Subcutaneous abdominal adipose tissue (tissue), 5 donors: ENCODE measurements around the gene SLC24A4.

Experiments used
- H3K27ac ChIP-seq: one replicate; pipeline ENCODE4 v1.7.0; 2013; ENCODE audit warnings: low read depth, mild to moderate bottlenecking, inconsistent platforms, low read length, moderate library complexity
- H3K27me3 ChIP-seq, 5 donors: one replicate each; pipeline ENCODE4 v1.7.0; 2013; ENCODE audit warnings: low read length in 5 of 5, inconsistent platforms in 1 of 5; ENCODE audit not compliant: control insufficient read depth in 5 of 5, insufficient read depth in 4 of 5
- H3K36me3 ChIP-seq, 5 donors: one replicate each; pipeline ENCODE4 v1.7.0; 2013; ENCODE audit warnings: low read length in 5 of 5; ENCODE audit not compliant: control insufficient read depth in 5 of 5, insufficient read depth in 5 of 5
- H3K4me1 ChIP-seq, 5 donors: one replicate each; pipeline ENCODE4 v1.7.0; 2013; ENCODE audit warnings: low read length in 5 of 5, mild to moderate bottlenecking in 3 of 5, moderate library complexity in 1 of 5; ENCODE audit not compliant: control insufficient read depth in 5 of 5, insufficient read depth in 5 of 5
- H3K4me3 ChIP-seq, 5 donors: one replicate each; pipeline ENCODE4 v1.7.0; 2013; ENCODE audit warnings: low read length in 5 of 5, low read depth in 1 of 5
- H3K9ac ChIP-seq, 5 donors: one replicate each; pipeline ENCODE4 v1.7.0; 2013; ENCODE audit warnings: low read length in 5 of 5, mild to moderate bottlenecking in 4 of 5, moderate library complexity in 3 of 5
- H3K9me3 ChIP-seq, 5 donors: one replicate each; pipeline ENCODE4 v1.7.0; 2013; ENCODE audit warnings: low read length in 5 of 5; ENCODE audit not compliant: control insufficient read depth in 5 of 5
- donor health status: healthy.
- donor health status: healthy.
- donor health status: healthy.
- donor health status: healthy.
- donor health status: healthy.

The SLC24A4 gene

GRCh38 chr14:92334050-92334449 is 11.1 kb downstream of the SLC24A4 start:
- no peak overlapping the region for H3K27ac ChIP-seq
- no peak overlapping the region for H3K4me3 ChIP-seq
- H3K9me3 ChIP-seq = no peaks in the 10 kb centered on the region
- H3K27me3 ChIP-seq = peaks cover 0 to 1% (median under 1%) of the 10 kb centered on the region in 5 donors
- H3K4me1 ChIP-seq = no peaks in the 10 kb centered on the region
- no peaks in the 10 kb centered on the region for H3K36me3 ChIP-seq
- no peak overlapping the region for H3K9ac ChIP-seq

GRCh38 chr14:92336363-92336762 is 13.4 kb downstream of the SLC24A4 start:
- Histone ChIP-seq H3K27me3 (peaks cover 0 to 12% (median 0%) of the 10 kb centered on the region in 5 donors), H3K4me3 (no peak overlapping the region), H3K4me1 (no peaks in the 10 kb centered on the region), H3K9ac (no peak overlapping the region), H3K36me3 (no peaks in the 10 kb centered on the region), H3K27ac (no peak overlapping the region), H3K9me3 (no peaks in the 10 kb centered on the region)

DNA sequence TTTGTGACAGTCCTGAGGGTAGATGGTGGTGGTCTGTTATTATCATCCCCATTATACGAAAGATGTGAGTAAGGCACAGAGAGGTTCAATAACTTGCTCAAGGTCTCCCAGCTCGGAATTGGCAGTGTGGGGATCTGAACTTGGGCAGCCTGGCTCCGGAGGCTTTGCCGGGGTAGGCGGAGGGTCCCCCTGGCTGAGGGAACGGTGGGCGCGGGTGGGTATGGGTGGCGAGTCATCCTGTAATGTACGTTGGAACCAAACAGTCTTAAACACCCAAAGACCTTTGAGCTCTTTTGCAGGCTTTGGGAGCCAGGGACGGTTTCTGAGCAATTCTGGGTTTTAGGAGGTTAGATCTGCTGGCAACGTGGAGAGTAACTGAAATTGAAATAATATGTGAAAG is 16.5 kb downstream of the SLC24A4 start:
- H3K36me3 ChIP-seq = no peaks in the 10 kb centered on the region
- no peaks in the 10 kb centered on the region for H3K4me1 ChIP-seq
- peaks cover 0 to 12% (median 3%) of the 10 kb centered on the region in 5 donors for H3K27me3 ChIP-seq
- peaks cover 0 to 5% (median 4%) of the 10 kb centered on the region in 5 donors for H3K9me3 ChIP-seq
- no peak overlapping the region for H3K27ac ChIP-seq
- no peak overlapping the region for H3K9ac ChIP-seq
- H3K4me3 ChIP-seq = no peak overlapping the region

GRCh38 chr14:92340071-92340470 is 17.1 kb downstream of the SLC24A4 start:
- no peak overlapping the region for H3K4me3 ChIP-seq
- H3K27me3 ChIP-seq = peaks cover 0 to 12% (median 3%) of the 10 kb centered on the region in 5 donors
- H3K9ac ChIP-seq = no peak overlapping the region
- H3K27ac ChIP-seq = no peak overlapping the region
- H3K36me3 ChIP-seq = no peaks in the 10 kb centered on the region
- peaks cover 0 to 5% (median 4%) of the 10 kb centered on the region in 5 donors for H3K9me3 ChIP-seq
- H3K4me1 ChIP-seq = no peaks in the 10 kb centered on the region

GRCh38 chr14:92340931-92341330 is 18.0 kb downstream of the SLC24A4 start:
- no peaks in the 10 kb centered on the region for H3K4me1 ChIP-seq
- peaks cover 0 to 5% (median 4%) of the 10 kb centered on the region in 5 donors for H3K9me3 ChIP-seq
- H3K4me3 ChIP-seq = no peak overlapping the region
- H3K9ac ChIP-seq = no peak overlapping the region
- H3K27ac ChIP-seq = no peak overlapping the region
- H3K36me3 ChIP-seq = no peaks in the 10 kb centered on the region
- H3K27me3 ChIP-seq = peaks cover 0 to 12% (median 3%) of the 10 kb centered on the region in 5 donors

DNA sequence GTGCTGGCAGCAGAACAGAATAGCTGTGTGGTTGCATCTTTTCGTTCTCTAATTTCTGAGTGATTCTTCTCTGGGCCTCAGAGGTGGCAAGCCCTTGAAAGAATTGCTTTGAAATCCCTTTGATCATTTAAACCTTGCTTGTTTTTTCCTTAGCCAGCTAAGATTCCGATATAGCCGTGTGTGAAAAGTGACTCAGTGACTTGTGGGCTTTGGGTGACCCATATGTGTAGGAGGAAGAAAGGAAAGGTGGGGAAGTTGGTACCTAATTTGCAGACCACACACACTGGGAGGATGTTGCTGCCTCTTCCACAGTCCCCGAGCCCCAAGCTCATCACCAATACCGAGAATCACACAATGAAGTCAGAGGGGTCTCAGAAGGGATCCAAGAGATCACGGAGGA is 18.8 kb downstream of the SLC24A4 start:
- H3K4me3 ChIP-seq = no peak overlapping the region
- H3K27ac ChIP-seq = no peak overlapping the region
- no peaks in the 10 kb centered on the region for H3K36me3 ChIP-seq
- peaks cover 0 to 5% (median 4%) of the 10 kb centered on the region in 5 donors for H3K9me3 ChIP-seq
- peaks cover 0 to 12% (median 3%) of the 10 kb centered on the region in 5 donors for H3K27me3 ChIP-seq
- H3K9ac ChIP-seq = no peak overlapping the region
- H3K4me1 ChIP-seq = no peaks in the 10 kb centered on the region

GRCh38 chr14:92348154-92348553 is 25.2 kb downstream of the SLC24A4 start:
- Histone ChIP-seq H3K36me3 (no peaks in the 10 kb centered on the region), H3K4me3 (no peak overlapping the region), H3K9me3 (peaks cover 0 to 5% (median 4%) of the 10 kb centered on the region in 5 donors), H3K27me3 (peaks cover 0 to 4% (median 0%) of the 10 kb centered on the region in 5 donors), H3K9ac (no peak overlapping the region), H3K27ac (no peak overlapping the region), H3K4me1 (no peaks in the 10 kb centered on the region)

DNA sequence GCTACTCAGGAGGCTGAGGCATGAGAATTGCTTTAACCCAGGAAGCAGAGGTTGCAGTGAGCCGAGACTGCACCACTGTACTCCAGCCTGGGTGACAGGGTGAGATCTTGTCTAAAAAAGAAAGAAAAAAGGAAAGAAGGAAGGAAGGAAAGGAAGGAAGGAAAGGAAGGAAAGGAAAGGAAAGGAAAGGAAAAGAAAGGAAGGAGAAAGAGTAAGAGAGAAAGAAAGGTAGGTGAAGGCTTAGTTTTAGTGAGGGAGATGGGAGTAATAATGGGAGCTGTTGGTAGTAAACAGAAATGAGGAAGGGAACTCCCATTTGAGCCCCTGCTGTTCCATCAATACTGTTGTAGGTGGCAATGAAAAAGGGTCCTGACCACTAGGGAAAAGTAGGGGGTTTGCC is 28.8 kb downstream of the SLC24A4 start:
- peaks cover 0 to 4% (median 2%) of the 10 kb centered on the region in 5 donors for H3K27me3 ChIP-seq
- no peaks in the 10 kb centered on the region for H3K4me1 ChIP-seq
- H3K4me3 ChIP-seq = no peak overlapping the region
- H3K36me3 ChIP-seq = no peaks in the 10 kb centered on the region
- H3K27ac ChIP-seq = no peak overlapping the region
- H3K9ac ChIP-seq = no peak overlapping the region
- no peaks in the 10 kb centered on the region for H3K9me3 ChIP-seq

GRCh38 chr14:92352158-92352985 is 29.4 kb downstream of the SLC24A4 start:
- no peaks in the 10 kb centered on the region for H3K36me3 ChIP-seq
- H3K4me1 ChIP-seq = no peaks in the 10 kb centered on the region
- H3K9me3 ChIP-seq = no peaks in the 10 kb centered on the region
- no peak overlapping the region for H3K4me3 ChIP-seq
- no peak overlapping the region for H3K9ac ChIP-seq
- no peak overlapping the region for H3K27ac ChIP-seq
- peaks cover 0 to 4% (median 2%) of the 10 kb centered on the region in 5 donors for H3K27me3 ChIP-seq

DNA sequence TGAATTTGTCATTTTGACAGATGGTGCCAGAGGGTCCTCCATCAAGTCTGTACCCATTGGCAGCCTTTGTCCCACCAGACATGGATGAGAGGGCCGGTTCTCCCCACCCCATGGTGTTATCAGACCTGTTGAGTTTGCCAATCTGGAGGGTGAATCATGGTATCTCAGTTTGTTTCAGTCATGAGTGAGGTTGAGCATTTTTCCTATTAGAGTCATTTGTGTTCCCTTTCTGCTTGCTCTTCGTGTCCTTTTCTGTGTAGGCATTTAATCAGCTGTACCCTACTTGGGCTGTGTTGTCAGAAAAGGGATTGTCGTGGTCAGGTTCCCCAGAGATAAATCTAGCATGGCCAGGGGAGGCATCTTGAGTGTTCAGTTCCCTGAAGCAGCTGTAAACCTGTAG is 30.5 kb downstream of the SLC24A4 start:
- Histone ChIP-seq H3K4me1 (no peaks in the 10 kb centered on the region), H3K9ac (no peak overlapping the region), H3K27me3 (peaks cover 0 to 4% (median 2%) of the 10 kb centered on the region in 5 donors), H3K4me3 (no peak overlapping the region), H3K9me3 (no peaks in the 10 kb centered on the region), H3K36me3 (no peaks in the 10 kb centered on the region), H3K27ac (no peak overlapping the region)
